IMR-90 (cell line): ENCODE measurements around the gene ZNF469. TPM values are rescaled to one million over a fixed set of nuclear protein-coding genes. Genes with fewer than 3 reads are reported as not detected.

Source experiments
- ATAC-seq: fragments of 200-7000 bp; cut with Tn5 transposase; 2 replicates; pipeline ENCODE4 v1.9.1; 2020; ENCODE audit warnings: low read depth, mild to moderate bottlenecking, moderate library complexity
- BruUV-seq: library from RNA; stranded (reverse); fragments of 400-500 nt; replicated peaks from 2 replicates; lab custom pipeline; 2021; lab: Mats Ljungman, UMichigan
- CTCF ChIA-PET: fragments of 300-600 bp; formaldehyde crosslinking; extraction: SDS; loops from one replicate; lab custom pipeline; 2021; ENCODE audit warnings: antibody characterized with exemption; lab: Yijun Ruan, JAX
- POLR2A ChIA-PET: fragments of 300-600 bp; sonication (Branson Sonifier 250); formaldehyde crosslinking; loops from one replicate; lab custom pipeline; 2022; ENCODE audit warnings: antibody characterized with exemption; ENCODE audit not compliant: unreplicated experiment; lab: Charles Lee
- DNase-seq: peaks from one replicate; pipeline ENCODE4 v3.0.0; 2013
- H2AFZ ChIP-seq: replicated peaks from 2 replicates; pipeline ENCODE3; 2013; ENCODE audit warnings: low read length, mild to moderate bottlenecking; ENCODE audit not compliant: poor library complexity
- H2AK5ac ChIP-seq: 2 replicates; pipeline ENCODE4 v1.6.1; 2013; ENCODE audit warnings: low read depth, low read length, inconsistent platforms
- H2AK9ac ChIP-seq: replicated peaks from 2 replicates; pipeline ENCODE3; 2013; ENCODE audit warnings: mild to moderate bottlenecking, low read depth, low read length, moderate library complexity; ENCODE audit not compliant: poor library complexity
- H2BK120ac ChIP-seq: 2 replicates; pipeline ENCODE4 v1.6.1; 2013; ENCODE audit warnings: low read depth, low read length, inconsistent platforms
- H2BK15ac ChIP-seq: 3 replicates; pipeline ENCODE4 v1.6.1; 2013; ENCODE audit warnings: low read depth, low read length, inconsistent platforms
- H2BK20ac ChIP-seq: 2 replicates; pipeline ENCODE4 v1.6.1; 2013; ENCODE audit warnings: low read depth, mild to moderate bottlenecking, inconsistent platforms, low read length, moderate library complexity
- H2BK5ac ChIP-seq: 2 replicates; pipeline ENCODE4 v1.6.1; 2013; ENCODE audit warnings: mild to moderate bottlenecking, low read depth, low read length, inconsistent platforms; ENCODE audit not compliant: poor library complexity, severe bottlenecking
- H3K14ac ChIP-seq: replicated peaks from 2 replicates; pipeline ENCODE4 v1.6.1; 2013; ENCODE audit warnings: low read depth, low read length, inconsistent platforms
- H3K18ac ChIP-seq: 2 replicates; pipeline ENCODE4 v1.6.1; 2013; ENCODE audit warnings: low read depth, low read length, control low read depth
- H3K23ac ChIP-seq: 2 replicates; pipeline ENCODE4 v1.6.1; 2013; ENCODE audit warnings: low read depth, low read length, inconsistent platforms
- H3K27ac ChIP-seq: 2 replicates; pipeline ENCODE4 v1.5.1; 2013; ENCODE audit warnings: mild to moderate bottlenecking, control low read depth, low read length; ENCODE audit not compliant: insufficient read depth
- H3K27me3 ChIP-seq: 2 replicates; pipeline ENCODE4 v1.6.1; 2013; ENCODE audit warnings: low read length; ENCODE audit not compliant: control insufficient read depth, insufficient read depth
- H3K36me3 ChIP-seq: 2 replicates; pipeline ENCODE4 v1.6.1; 2013; ENCODE audit warnings: low read length, mixed read lengths; ENCODE audit not compliant: control insufficient read depth, insufficient read depth
- H3K4ac ChIP-seq: 2 replicates; pipeline ENCODE4 v1.6.1; 2013; ENCODE audit warnings: low read depth, low read length, inconsistent platforms
- H3K4me1 ChIP-seq: 2 replicates; pipeline ENCODE4 v1.6.1; 2013; ENCODE audit warnings: low read length, mixed read lengths; ENCODE audit not compliant: control insufficient read depth, insufficient read depth
- H3K4me2 ChIP-seq: 2 replicates; pipeline ENCODE4 v1.6.1; 2013; ENCODE audit warnings: low read depth, mild to moderate bottlenecking, control low read depth, low read length, moderate library complexity
- H3K4me3 ChIP-seq: 2 replicates; pipeline ENCODE4 v1.5.1; 2013; ENCODE audit warnings: low read depth, mild to moderate bottlenecking, control low read depth, low read length, moderate library complexity; ENCODE audit not compliant: insufficient read depth
- H3K56ac ChIP-seq: 2 replicates; pipeline ENCODE4 v1.6.1; 2013; ENCODE audit warnings: low read length, inconsistent platforms; ENCODE audit not compliant: insufficient read depth; ENCODE audit errors: extremely low read depth
- H3K79me1 ChIP-seq, 2 experiments: 2 replicates each; pipeline ENCODE4 v1.6.1; 2013; ENCODE audit warnings: low read length in 2 of 2, inconsistent platforms in 1 of 2, low read depth in 1 of 2
- H3K9ac ChIP-seq: 2 replicates; pipeline ENCODE4 v1.6.1; 2013; ENCODE audit warnings: low read depth, low read length, control low read depth
- H3K9me1 ChIP-seq: 2 replicates; pipeline ENCODE4 v1.6.1; 2013; ENCODE audit warnings: low read length, inconsistent platforms; ENCODE audit not compliant: insufficient read depth
- H3K9me3 ChIP-seq: 2 replicates; pipeline ENCODE4 v1.6.1; 2013; ENCODE audit warnings: low read length; ENCODE audit not compliant: control insufficient read depth, insufficient read depth
- H4K20me1 ChIP-seq: 2 replicates; pipeline ENCODE4 v1.6.1; 2013; ENCODE audit warnings: low read length, inconsistent platforms; ENCODE audit not compliant: insufficient read depth
- H4K5ac ChIP-seq: 2 replicates; pipeline ENCODE4 v1.6.1; 2013; ENCODE audit warnings: mild to moderate bottlenecking, low read depth, low read length, control low read depth
- H4K8ac ChIP-seq, 2 experiments: 2 replicates each; pipeline ENCODE4 v1.6.1; 2013; ENCODE audit warnings: low read depth in 2 of 2, low read length in 2 of 2, control low read depth in 1 of 2, inconsistent platforms in 1 of 2
- H4K91ac ChIP-seq: 2 replicates; pipeline ENCODE4 v1.6.1; 2013; ENCODE audit warnings: low read depth, low read length, inconsistent platforms; ENCODE audit not compliant: insufficient read depth
- FOS ChIP-seq: fragments of 150-350 bp; IDR thresholded peaks from 2 replicates; pipeline ENCODE4 v1.6.1; 2016; ENCODE audit warnings: low read depth, low read length
- MAZ ChIP-seq: IDR thresholded peaks from 2 replicates; pipeline ENCODE4 v1.6.1; 2012; ENCODE audit warnings: low read depth, mild to moderate bottlenecking, low read length, improper control_type of control experiment, moderate library complexity, borderline replicate concordance
- SMC3 ChIP-seq: fragments of 150-350 bp; IDR thresholded peaks from 2 replicates; pipeline ENCODE4 v1.6.1; 2016; ENCODE audit warnings: low read depth, mild to moderate bottlenecking, antibody characterized with exemption, low read length, moderate library complexity
- USF2 ChIP-seq: fragments of 150-350 bp; IDR thresholded peaks from 2 replicates; pipeline ENCODE4 v1.6.1; 2017; ENCODE audit warnings: mild to moderate bottlenecking, antibody characterized with exemption, low read length, low read depth
- whole genome bisulfite sequencing, 2 experiments: methylation state at CpG; one replicate each; pipeline versions ENCODE4 v1.1.5 to v1.1.7; 2013; ENCODE audit warnings: missing lambda C conversion rate in 2 of 2; ENCODE audit not compliant: insufficient read length in 1 of 2; ENCODE audit errors: extremely low coverage in 2 of 2; 5-methylcytosine and 5-hydroxymethylcytosine counted together
- dilution Hi-C: fragments of 300-500 bp; cut with HindIII; formaldehyde crosslinking; loops from one replicate; pipeline ENCODE4 v1.14.3; 2018; ENCODE audit warnings: low sequenced_read_pairs; ENCODE audit not compliant: unreplicated experiment
- in situ Hi-C: fragments of 300-500 bp; cut with MboI; formaldehyde crosslinking; loops from 3 replicates; pipeline ENCODE4 v1.14.3; 2019; ENCODE audit warnings: low sequenced_read_pairs, inconsistent platforms, mixed read lengths
- intact Hi-C: fragments of 100-400 bp; cut with micrococcal nuclease; formaldehyde crosslinking; loops from 2 replicates; pipeline ENCODE4 v1.10.0; 2022
- polyA plus RNA-seq, 3 experiments: library from polyadenylated mRNA; depleted of rRNA; stranded (reverse); fragments of >200 nt; gene quantifications; 2 replicates each; pipeline ENCODE4 v1.2.3, GENCODE V29; 2012; ENCODE audit warnings: low replicate concordance in 1 of 3
- total RNA-seq: library from RNA; depleted of rRNA; stranded (reverse); fragments of >200 nt; gene quantifications from 2 replicates; pipeline ENCODE4 v1.2.3, GENCODE V29; 2012

ZNF469 gene
- total and polyA plus RNA-seq, 2 of the 4 experiments (the other 2 are of a cell fraction), result 1.1 to 13.3 TPM

GRCh38 chr16:88398170-88398873 is 15.6 kb downstream of the ZNF469 start (continued):
- TF ChIP-seq SMC3, result no peak

DNA sequence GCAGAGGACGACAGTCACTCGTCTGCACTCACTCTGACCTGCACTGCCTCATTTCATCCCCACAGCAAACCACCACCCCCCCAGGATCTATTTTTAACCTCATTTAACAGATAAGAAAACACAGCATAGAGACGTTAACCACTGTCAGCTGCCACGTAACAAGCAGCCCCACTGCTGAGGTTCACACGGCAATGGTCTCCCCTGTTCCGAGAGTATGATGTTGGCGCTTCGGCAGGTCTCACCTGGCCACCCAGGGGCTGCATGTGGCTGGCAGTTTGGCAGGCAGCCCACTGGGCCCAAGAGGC is 16.1 kb downstream of the ZNF469 start:
- WGBS, 2 experiments, result 92% methylated on average over 2 of the region's 8 CpGs; no CpG with 5 or more reads in 1 of the 2 experiments
- CTCF ChIA-PET, result no interaction called here
- dilution Hi-C loops (no loop called here), intact Hi-C loops (no loop called here), in situ Hi-C loops (no loop called here)
- Histone ChIP-seq H4K91ac (no peak overlapping the region), H2AK9ac (no peak overlapping the region), H3K4me2 (no peak overlapping the region), H3K4me1 (no peaks in the 10 kb centered on the region), H4K20me1 (peaks cover 99% of the 10 kb centered on the region), H3K36me3 (peaks cover 71% of the 10 kb centered on the region), H3K14ac (peak overlapping the region; percentile 72; the same call in 1 of the 2 replicates), H3K4ac (no peak overlapping the region), H2BK20ac (no peak overlapping the region), H3K79me1 (peaks cover 36 to 92% of the 10 kb centered on the region in 2 experiments), H2AFZ (peak overlapping the region; percentile 58), H3K18ac (no peak overlapping the region), H2BK5ac (no peak overlapping the region), H2BK120ac (no peak overlapping the region), H3K56ac (no peak overlapping the region), H4K8ac (peak overlapping the region in 1 of 2 experiments; percentile 31; a peak in 1 of 4 replicates), H3K23ac (no peak overlapping the region), H3K9me3 (no peaks in the 10 kb centered on the region), H3K9ac (no peak overlapping the region), H4K5ac (no peak overlapping the region), H3K27me3 (no peaks in the 10 kb centered on the region), H3K27ac (no peak overlapping the region), H3K9me1 (peaks cover 56% of the 10 kb centered on the region), H2BK15ac (no peak overlapping the region), H2AK5ac (no peak overlapping the region), H3K4me3 (no peak overlapping the region)
- no TSS peak for BruUV-seq
- DNase-seq, result no peak
- TF ChIP-seq MAZ (no peak), FOS (no peak), USF2 (no peak)
- no peak for ATAC-seq
- POLR2A ChIA-PET, result no interaction called here
